DMS53 treated with DMSO at 0.1 percent for 48 hours (cell line): Measurements from ENCODE around the gene TRABD2B.
A peak's percentile ranks its signal among the peaks of the same experiment; 100 is the strongest.

Source experiments
- DNase-seq: peaks from one replicate; lab custom pipeline; 2025; ENCODE audit not compliant: unreplicated experiment; lab: John Stamatoyannopoulos, UW

Gene TRABD2B

GRCh38 chr1:47886141-47886540, 111.0 kb downstream of the TRABD2B start:
- no peak for DNase-seq

- no peak for DNase-seq
Observed at GRCh38 chr1:47885062-47885830, 111.9 kb downstream of the TRABD2B start.

- no peak for DNase-seq
Observed at GRCh38 chr1:47883963-47884362, 113.2 kb downstream of the TRABD2B start.

GRCh38 chr1:47881505-47882442, 115.4 kb downstream of the TRABD2B start:
- no peak for DNase-seq

- DNase-seq: no peak
Observed at GRCh38 chr1:47876587-47876963, 120.6 kb downstream of the TRABD2B start.

- peak; percentile 96 for DNase-seq
Observed at GRCh38 chr1:47875831-47876586, 121.2 kb downstream of the TRABD2B start.

GRCh38 chr1:47875036-47875435, 122.1 kb downstream of the TRABD2B start:
- DNase-seq: no peak

- DNase-seq: no peak
Observed at GRCh38 chr1:47873337-47873736, 123.8 kb downstream of the TRABD2B start.

- peak; percentile 19 for DNase-seq
Observed at GRCh38 chr1:47872886-47873285, 124.3 kb downstream of the TRABD2B start.

GRCh38 chr1:47871799-47872353, 125.3 kb downstream of the TRABD2B start:
- peak; percentile 92 for DNase-seq

GRCh38 chr1:47870946-47871676, 126.1 kb downstream of the TRABD2B start:
- no peak for DNase-seq

GRCh38 chr1:47870480-47870879, 126.7 kb downstream of the TRABD2B start:
- no peak for DNase-seq

GRCh38 chr1:47868348-47868676, 128.9 kb downstream of the TRABD2B start:
- no peak for DNase-seq

- DNase-seq: no peak
Observed at GRCh38 chr1:47867438-47868347, 129.5 kb downstream of the TRABD2B start.

- DNase-seq: peak; percentile 92
Observed at GRCh38 chr1:47866601-47867437, 130.4 kb downstream of the TRABD2B start.

GRCh38 chr1:47865881-47866535, 131.2 kb downstream of the TRABD2B start:
- no peak for DNase-seq

- no peak for DNase-seq
Observed at GRCh38 chr1:47859092-47859743, 138.0 kb downstream of the TRABD2B start.
